Fibroblast of gingiva (primary cell): ENCODE measurements around the gene GGA1.
"Not testable (repeated sequence)": the region's sequence is repeated elsewhere in the genome, so short reads cannot be mapped to it uniquely, and the experiment has no call there.

Experiments
- DNase-seq: peaks from one replicate; pipeline ENCODE4 v3.0.0-alpha.2; 2011; ENCODE audit warnings: low read depth

The GGA1 gene

GRCh38 chr22:37609240-37610152 lies 862 bp downstream of the GGA1 start:
- DNase-seq, result no peak

GRCh38 chr22:37610153-37610475 lies 1.5 kb downstream of the GGA1 start:
- DNase-seq, result not testable (repeated sequence)

DNA sequence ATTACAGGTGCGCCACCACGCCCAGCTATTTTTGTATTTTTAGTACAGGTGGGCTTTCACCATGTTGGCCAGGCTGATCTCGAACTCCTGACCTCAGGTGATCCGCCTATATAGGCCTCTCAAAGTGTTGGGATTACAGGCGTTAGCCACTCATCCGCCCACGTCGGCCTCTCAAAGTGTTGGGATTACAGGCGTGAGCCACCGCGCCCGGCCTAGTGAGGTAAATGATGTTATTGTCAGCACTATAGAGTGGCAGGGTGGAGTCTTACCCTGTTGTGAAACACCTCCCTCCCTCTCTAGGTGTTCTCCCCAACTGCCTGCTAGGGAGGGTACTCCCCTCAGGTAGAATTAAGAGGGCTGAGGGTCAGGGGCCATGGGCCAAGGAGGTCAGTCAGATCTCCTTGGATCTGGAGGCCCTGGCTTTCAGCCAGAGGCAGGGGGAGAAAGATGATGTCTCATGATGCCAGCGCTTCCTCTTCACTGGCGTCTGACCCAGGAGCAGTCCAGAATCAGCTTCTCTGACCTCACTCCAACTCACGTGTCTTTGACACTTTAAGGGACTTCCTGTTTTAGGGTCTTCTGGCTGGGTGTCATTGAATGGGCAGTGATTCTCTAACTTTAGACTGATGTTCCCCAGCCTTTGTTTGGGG lies 2.0 kb downstream of the GGA1 start:
- no peak for DNase-seq

DNA sequence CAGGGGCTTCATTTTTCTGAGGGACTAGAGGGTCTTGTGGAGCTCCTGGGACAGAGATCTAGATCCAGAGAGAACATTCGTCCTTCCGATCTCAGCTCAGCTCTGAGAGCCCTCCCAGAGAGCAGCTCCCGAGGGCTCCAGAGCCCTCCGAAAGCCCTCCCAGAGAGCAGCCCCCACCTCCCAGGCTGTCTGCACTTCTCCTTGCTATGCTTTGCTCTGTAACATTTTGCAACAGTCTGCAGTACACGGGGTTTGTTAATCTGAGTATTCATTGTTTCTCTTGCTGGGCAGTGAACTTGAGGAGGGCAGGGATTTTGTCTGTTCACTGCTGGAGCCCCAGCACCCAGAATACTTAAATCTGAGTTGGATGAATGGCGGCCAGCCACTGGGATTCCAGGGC lies 2.6 kb downstream of the GGA1 start:
- no peak for DNase-seq

DNA sequence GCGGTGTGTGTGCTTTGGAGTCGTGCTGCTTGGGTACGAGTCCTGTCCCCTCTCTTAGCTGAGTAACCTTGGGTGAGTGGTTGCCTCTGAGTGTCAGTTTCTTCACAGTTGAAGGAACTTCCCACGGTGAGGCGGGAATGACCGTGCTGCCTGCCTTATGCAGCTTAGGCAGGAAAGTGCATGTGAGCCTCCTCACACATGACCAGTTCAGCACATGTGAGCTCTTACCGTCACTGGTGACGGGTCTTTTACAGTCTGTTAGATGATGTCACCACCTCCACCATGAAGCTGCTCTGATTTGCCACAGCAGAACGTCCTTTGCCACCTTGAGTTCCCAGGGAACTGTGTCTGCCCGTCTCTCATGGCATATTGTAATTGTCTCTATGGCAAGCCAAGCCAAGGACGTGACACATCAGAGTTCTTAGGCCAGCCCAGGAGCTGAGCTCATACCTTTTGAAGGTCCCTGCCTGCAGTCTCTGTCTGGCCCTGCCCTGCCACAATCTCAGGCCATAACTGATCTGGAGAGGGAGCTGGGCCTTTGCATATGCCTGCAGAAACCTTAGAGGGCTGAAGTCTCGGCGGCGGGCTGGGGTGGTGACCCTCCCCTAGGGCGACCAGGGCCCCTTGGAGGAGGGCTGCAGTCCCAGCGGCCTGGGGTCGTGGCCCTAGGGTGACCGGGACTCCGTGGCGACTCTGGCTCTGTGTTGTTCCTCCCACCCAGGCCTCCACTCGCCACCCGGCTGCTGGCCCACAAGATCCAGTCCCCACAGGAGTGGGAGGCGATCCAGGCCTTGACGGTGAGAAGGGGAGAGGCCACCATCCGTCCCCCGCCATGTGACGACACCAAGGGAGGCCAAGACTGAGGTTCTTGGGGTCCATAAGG lies 7.8 kb downstream of the GGA1 start:
- no peak for DNase-seq

DNA sequence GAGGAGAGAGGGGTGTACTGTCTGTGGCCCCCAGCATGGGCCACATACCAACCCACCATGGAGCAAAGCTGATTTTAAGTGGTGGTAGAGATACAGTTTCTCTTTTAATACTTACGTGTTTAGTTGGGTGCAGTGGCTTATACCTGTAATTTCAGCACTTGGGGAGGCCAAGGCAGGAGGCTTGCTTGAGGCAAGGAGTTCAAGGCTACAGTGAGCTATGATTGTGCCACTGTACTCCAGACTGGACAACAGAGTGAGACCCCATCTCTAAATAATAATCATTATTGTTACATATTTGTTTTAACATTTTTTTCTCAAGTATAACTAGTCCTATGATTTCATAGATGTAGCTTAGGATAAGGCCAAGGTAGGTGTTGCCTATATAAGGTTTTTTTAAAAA lies 8.8 kb downstream of the GGA1 start:
- no peak for DNase-seq

DNA sequence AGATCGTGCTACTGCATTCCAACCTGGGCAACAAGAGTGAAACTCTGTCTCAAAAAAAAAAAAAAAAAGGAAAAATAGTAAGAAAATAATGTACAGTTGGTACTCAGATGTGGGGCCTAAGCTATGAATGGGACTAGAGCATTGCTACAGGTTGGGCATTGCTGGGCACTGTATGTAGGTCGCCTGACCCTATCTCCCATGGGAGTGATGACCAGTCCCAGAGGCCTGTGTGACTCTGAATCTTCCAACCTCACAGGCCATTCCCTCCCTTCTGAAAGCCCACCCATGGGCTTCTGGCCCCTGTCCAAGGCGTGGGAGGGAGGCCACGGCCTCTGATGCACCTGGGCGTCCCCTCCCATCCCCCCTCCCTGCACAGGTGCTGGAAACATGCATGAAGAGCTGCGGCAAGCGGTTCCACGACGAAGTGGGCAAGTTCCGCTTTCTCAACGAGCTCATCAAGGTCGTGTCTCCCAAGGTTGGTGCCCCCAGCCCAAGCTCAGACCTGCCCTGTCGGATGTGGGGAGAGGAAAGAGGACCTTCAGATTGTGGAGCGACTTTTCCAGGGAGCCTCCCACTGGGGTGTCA lies 9.5 kb downstream of the GGA1 start:
- DNase-seq, result no peak

DNA sequence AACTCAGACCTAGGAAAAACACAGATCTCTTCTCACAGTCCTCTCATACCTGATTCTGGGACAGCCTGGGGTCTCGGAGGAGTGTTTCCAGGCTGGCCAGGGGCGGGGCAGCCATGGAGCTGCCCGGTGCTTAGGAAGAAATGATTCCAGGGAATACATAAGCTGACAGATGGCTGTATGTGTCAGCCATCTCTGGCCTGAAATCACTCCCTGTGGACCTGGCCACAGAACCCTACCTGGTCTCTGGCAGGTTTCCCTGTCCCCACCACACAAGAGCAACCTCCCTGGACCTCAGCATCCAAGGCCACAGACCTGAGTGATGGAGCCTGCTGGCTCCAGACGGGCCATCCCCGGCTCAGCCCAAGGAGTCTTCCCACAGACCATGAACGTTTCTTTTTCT lies 10.0 kb downstream of the GGA1 start:
- DNase-seq, result no peak

- no peak for DNase-seq
Observed at GRCh38 chr22:37619991-37620390, 11.4 kb downstream of the GGA1 start.

GRCh38 chr22:37621352-37621860 lies 12.8 kb downstream of the GGA1 start:
- DNase-seq, result no peak

DNA sequence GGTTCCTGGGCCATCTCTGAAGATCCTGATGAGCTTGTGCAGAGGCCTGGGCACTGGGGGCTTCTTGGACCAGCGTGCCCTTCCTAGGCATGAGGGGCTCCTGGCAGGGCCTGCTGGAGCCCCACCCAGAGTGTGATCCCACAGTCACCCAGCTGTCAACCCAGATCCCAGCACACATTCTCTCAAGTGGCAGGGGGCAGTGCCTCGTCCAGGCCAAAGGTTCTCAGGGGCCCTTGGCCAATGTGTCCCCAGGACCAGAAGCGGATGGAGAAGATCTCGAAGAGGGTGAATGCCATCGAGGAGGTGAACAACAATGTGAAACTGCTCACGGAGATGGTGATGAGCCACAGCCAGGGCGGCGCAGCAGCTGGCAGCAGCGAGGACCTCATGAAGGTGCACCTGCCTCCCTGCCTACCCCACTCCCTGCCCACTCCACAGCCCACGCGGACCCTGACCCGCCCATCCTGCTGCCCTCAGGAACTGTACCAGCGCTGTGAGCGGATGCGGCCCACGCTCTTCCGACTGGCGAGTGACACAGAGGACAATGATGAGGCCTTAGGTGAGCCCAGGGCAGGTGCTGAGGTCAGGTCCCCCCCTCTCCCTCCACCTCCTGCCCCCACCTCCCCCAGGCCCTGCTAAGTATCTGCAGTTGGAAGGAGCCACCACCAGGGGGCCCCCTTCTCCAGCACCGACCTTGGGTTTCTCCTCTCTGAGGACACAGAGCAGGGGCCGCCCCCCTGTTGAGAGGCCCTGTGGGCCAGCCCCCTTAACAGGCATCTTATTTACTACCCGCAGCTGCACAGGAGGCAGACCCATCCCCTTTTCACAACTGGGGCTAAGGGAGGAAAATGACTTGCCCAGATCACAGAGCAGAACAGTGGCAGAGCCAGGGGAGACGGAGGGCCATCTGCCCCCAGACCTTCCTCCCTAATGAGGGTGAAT lies 14.7 kb downstream of the GGA1 start:
- DNase-seq, result peak; percentile 33

DNA sequence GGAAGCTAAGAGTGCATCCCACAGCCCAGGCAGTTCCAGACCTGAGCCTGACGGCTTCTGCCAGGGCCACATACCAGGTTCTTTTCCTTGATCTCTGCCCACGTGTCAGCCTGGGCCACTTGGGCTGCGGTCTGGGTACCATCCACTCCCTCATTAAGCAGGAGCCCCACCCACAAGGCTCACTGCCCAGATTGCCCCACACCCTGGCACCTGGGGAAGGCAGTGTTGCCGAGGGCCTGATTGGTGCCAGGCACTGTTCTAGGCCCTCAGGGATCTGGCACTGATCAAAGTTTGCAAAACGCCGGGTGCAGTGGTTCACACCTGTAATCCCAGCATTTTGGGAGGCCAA lies 15.4 kb downstream of the GGA1 start:
- no peak for DNase-seq

DNA sequence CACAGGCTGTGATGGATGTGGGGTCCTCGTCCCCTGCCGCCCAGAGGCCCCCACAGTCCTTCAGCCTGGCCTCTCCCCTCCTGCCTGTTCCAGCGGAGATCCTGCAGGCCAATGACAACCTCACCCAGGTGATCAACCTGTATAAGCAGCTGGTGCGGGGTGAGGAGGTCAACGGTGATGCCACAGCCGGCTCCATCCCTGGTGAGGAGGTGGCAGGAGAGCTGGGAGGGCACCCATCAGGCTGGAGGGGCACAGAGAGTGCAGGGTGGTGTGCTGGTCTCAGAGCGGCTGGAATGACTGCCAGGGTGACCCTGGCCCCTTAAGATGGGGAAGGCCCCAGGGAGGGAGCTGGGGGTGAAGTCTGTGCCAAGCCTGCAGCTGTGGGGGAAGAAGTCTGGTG lies 16.2 kb downstream of the GGA1 start:
- DNase-seq, result no peak

- DNase-seq, result no peak
Observed at GRCh38 chr22:37625737-37626136, 17.1 kb downstream of the GGA1 start.

- peak; percentile 60 for DNase-seq
Observed at GRCh38 chr22:37626144-37626543, 17.5 kb downstream of the GGA1 start.

DNA sequence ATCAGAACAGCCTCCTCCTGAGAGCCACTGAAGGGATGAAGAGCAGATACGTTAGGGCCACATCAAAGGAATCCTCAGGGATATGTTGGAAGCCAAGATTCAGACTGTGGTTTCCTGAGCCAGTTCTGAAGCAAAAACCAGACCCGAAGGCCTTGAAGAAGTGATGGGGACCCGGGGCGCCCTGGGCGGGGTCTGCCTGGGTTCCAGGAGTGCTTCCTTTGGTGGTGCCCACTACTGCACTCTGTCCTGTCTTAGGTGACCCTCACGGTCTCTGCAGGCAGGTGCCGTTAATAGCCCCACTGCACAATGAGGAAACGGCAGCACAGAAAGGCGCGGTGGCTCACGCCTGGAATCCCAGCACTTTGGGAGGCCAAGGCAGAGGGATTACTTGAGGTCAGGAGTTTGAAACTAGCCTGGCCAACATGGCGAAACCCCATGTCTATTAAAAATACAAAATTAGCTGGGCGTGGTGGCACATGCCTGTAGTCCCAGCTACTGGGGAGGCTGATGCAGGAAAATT lies 18.0 kb downstream of the GGA1 start:
- DNase-seq, result no peak

- no peak for DNase-seq
Observed at GRCh38 chr22:37627121-37627520, 18.5 kb downstream of the GGA1 start.

DNA sequence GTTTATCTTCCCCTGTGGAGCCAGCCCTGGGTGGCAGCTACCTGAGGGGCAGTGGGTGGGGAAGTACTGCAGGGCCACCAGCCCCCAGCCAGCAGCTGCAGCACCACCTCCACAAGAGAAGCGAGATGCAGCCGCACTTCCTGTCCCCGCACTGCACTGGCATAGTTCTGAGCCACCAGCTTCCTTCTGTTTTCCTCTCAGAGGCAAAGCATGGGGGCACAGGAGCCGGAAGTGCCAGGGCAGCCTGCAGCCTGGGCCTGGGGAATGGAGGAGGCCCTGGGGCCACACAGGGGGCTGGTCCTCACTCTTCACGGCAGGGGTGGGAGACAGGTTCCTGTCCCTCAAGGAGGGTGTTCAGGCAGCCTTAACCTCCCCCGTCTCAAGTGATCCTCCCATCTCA lies 18.9 kb downstream of the GGA1 start:
- no peak for DNase-seq

DNA sequence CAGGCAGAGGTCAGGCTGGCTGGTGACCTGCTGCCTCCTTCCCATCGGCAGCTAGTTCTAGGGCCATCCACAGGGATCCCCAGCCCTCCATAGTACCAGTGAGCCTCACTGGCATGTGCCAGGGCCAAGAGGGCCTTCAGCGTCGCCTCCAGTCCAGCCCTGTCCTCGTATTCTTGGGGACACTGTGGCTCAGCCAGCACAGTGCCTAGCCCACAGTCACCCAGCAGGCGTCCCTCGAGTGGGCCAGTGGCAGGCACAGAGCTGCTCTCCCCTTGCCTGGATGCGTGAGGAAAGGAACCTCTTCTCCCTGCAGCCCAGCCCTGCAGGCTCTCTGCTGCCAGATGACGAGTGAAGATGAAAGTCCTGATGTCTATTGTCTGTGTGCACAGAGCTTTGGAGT lies 20.2 kb downstream of the GGA1 start:
- no peak for DNase-seq

GRCh38 chr22:37629928-37630327 lies 21.3 kb downstream of the GGA1 start:
- DNase-seq, result no peak
